Ascending aorta (tissue), 2 donors: Measurements from ENCODE around the gene LANCL2. TPM values are rescaled to one million over a fixed set of nuclear protein-coding genes. Genes with fewer than 3 reads are reported as not detected.

Experiments used
- DNase-seq, 2 donors: peaks; one replicate each; pipeline ENCODE4 v3.0.0-alpha.2; 2019; ENCODE audit warnings: low spot score in 2 of 2
- H3K27ac ChIP-seq, 2 donors: fragments of 200-600 bp; sonication (generic); one replicate each; pipeline ENCODE4 v1.5.1; 2016 to 2017; ENCODE audit warnings: mild to moderate bottlenecking in 1 of 2
- H3K27me3 ChIP-seq: fragments of 200-600 bp; sonication (generic); one replicate; pipeline ENCODE4 v1.5.1; 2017
- H3K36me3 ChIP-seq, 2 donors: fragments of 200-600 bp; sonication (generic); one replicate each; pipeline ENCODE4 v1.5.1; 2016
- H3K4me1 ChIP-seq, 2 donors: fragments of 200-600 bp; sonication (generic); one replicate each; pipeline ENCODE4 v1.5.1; 2016 to 2017; ENCODE audit warnings: mild to moderate bottlenecking in 1 of 2
- H3K4me3 ChIP-seq, 2 donors: fragments of 200-600 bp; sonication (generic); one replicate each; pipeline ENCODE4 v1.5.1; 2016 to 2017; ENCODE audit warnings: mild to moderate bottlenecking in 1 of 2
- H3K9me3 ChIP-seq, 2 donors: fragments of 200-600 bp; sonication (generic); one replicate each; pipeline ENCODE4 v1.5.1; 2016
- intact Hi-C: fragments of 100-400 bp; cut with DNase I; formaldehyde crosslinking; loops from one replicate; pipeline ENCODE4 v1.15.1; 2023
- total RNA-seq: library from RNA; depleted of rRNA; stranded (reverse); fragments of >200 nt; gene quantifications from one replicate; pipeline ENCODE4 v1.1.0, GENCODE V29; 2016
- TF ChIP-seq, protein P1 (sequence below), 3 experiments: fragments of 200-600 bp in 2 of 3; fragments of 450-650 bp in 1 of 3; sonication (generic) in 2 of 3; IDR thresholded peaks; one replicate each; pipeline ENCODE4 v1.5.1; 2016 to 2019; ENCODE audit warnings: antibody characterized with exemption in 3 of 3, mild to moderate bottlenecking in 1 of 3, moderate library complexity in 1 of 3

The LANCL2 gene
- total RNA-seq, 1 donor from 2014 or later = 12.9 TPM

DNA sequence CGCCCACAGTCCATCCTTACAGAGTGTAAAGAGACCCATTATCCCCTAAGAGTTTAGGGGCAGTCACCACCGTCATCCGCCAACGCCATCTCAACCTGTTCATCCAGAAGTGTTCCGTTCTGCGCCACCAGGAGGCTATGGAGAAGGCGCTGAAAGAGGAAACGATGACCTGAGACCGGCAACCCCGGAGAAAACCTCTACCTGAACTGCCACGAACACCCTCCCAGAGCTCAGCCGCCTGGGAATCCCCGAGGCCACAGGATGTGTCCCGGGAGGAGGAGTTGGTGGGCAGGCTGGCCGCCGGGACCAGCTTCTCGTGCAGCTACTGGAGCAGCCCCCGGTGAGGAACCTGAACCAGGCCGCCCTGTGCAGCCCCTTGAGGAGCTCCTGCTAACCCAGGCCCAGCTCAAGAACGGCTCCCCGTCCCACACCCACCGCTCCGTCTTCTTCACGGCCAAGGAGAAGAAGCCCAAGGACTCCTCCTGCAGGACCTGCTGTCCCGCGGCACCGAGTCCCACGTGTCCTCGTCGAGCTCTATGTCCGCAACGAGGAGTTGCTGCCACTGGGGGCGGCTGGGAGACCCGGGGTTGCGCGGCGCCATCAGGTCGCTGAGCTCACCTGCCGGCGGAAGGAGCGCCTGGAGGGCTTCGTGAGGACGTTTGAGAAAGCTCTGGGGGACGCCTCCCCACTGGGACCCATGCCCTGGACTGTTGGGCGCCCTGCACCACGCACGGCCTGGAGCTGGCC lies 21.1 kb upstream of the LANCL2 start:
- TF ChIP-seq, protein P1, sequence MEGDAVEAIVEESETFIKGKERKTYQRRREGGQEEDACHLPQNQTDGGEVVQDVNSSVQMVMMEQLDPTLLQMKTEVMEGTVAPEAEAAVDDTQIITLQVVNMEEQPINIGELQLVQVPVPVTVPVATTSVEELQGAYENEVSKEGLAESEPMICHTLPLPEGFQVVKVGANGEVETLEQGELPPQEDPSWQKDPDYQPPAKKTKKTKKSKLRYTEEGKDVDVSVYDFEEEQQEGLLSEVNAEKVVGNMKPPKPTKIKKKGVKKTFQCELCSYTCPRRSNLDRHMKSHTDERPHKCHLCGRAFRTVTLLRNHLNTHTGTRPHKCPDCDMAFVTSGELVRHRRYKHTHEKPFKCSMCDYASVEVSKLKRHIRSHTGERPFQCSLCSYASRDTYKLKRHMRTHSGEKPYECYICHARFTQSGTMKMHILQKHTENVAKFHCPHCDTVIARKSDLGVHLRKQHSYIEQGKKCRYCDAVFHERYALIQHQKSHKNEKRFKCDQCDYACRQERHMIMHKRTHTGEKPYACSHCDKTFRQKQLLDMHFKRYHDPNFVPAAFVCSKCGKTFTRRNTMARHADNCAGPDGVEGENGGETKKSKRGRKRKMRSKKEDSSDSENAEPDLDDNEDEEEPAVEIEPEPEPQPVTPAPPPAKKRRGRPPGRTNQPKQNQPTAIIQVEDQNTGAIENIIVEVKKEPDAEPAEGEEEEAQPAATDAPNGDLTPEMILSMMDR (IDR thresholded peaks at IDR 0.05) = no peak
- intact Hi-C loops = no loop called here
- H3K4me3 ChIP-seq = no peak overlapping the region
- H3K27me3 ChIP-seq = no peaks in the 10 kb centered on the region
- no peak overlapping the region for H3K27ac ChIP-seq
- H3K4me1 ChIP-seq = no peaks in the 10 kb centered on the region
- H3K9me3 ChIP-seq = no peaks in the 10 kb centered on the region
- no peaks in the 10 kb centered on the region for H3K36me3 ChIP-seq
- DNase-seq = no peak

DNA sequence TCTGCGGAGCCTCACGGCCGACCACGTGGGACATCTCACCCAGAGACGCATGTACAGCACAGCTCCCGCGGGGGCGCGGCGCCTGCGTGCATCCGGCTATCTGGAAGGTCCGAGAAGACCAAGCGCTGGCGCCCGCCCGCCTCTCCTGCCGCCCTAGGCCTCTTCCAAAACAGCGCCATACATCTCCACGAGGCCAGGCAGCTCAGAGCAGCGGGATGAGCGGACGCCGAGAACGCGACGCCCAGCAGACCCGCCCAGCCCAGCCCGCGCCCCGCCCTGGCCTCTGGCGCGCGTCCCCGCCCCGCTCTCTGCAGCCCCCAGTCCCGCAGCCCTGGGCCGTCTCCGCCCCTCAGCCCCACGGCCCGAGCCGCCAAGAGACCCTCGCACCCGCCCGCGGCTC lies 20.3 kb upstream of the LANCL2 start:
- H3K27me3 ChIP-seq = no peaks in the 10 kb centered on the region
- H3K9me3 ChIP-seq = no peaks in the 10 kb centered on the region
- H3K27ac ChIP-seq = no peak overlapping the region
- H3K36me3 ChIP-seq = no peaks in the 10 kb centered on the region
- intact Hi-C loops = no loop called here
- no peaks in the 10 kb centered on the region for H3K4me1 ChIP-seq
- no peak for DNase-seq
- TF ChIP-seq, protein P1 (IDR thresholded peaks at IDR 0.05) = no peak
- H3K4me3 ChIP-seq = no peak overlapping the region

DNA sequence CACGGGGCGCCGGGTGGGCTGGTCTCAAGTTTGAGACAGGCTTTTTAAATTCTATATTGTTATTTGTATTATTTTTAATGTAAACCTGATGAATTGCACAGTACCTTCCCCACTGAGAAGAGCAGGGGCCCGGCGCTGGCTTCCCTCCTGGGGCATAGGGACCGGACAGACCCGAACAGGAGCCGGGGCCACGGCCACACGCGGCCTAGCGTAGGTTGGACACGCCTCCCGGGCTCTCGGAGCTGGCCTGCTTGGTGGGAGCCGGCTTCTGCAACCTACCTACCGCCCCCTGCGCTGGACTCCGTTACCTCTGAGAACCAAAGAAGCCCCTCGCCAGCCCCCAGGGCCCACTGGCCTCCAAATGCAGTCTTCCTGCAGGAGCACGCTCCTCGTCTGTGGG lies 19.8 kb upstream of the LANCL2 start:
- no peaks in the 10 kb centered on the region for H3K4me1 ChIP-seq
- no peaks in the 10 kb centered on the region for H3K9me3 ChIP-seq
- no peak for DNase-seq
- H3K36me3 ChIP-seq = no peaks in the 10 kb centered on the region
- intact Hi-C loops = no loop called here
- no peaks in the 10 kb centered on the region for H3K27me3 ChIP-seq
- TF ChIP-seq, protein P1 (IDR thresholded peaks at IDR 0.05) = no peak
- no peak overlapping the region for H3K27ac ChIP-seq
- no peak overlapping the region for H3K4me3 ChIP-seq

DNA sequence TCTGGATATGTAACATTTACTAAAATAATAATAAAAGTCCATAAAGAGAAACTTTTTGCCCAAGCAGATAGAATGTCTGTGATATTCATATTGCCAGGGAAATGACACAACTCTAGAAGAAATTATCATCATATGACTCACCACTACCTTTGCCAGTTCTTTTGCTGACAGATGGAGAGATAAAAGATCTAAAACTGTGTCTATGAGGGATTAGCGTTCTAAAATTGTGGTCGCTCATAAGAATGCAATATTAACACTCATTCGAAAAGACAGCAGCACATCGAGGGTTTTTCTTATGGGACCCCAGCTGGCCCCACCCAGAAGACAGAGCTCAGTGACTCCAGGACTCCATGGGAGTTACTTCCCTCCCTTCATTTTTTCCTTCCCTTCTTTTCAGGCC lies 16.6 kb upstream of the LANCL2 start:
- no peak overlapping the region for H3K27ac ChIP-seq
- no peaks in the 10 kb centered on the region for H3K36me3 ChIP-seq
- no peak for DNase-seq
- TF ChIP-seq, protein P1 (IDR thresholded peaks at IDR 0.05) = no peak
- H3K9me3 ChIP-seq = no peaks in the 10 kb centered on the region
- H3K4me1 ChIP-seq = no peaks in the 10 kb centered on the region
- H3K4me3 ChIP-seq = no peak overlapping the region
- intact Hi-C loops = no loop called here
- no peaks in the 10 kb centered on the region for H3K27me3 ChIP-seq

DNA sequence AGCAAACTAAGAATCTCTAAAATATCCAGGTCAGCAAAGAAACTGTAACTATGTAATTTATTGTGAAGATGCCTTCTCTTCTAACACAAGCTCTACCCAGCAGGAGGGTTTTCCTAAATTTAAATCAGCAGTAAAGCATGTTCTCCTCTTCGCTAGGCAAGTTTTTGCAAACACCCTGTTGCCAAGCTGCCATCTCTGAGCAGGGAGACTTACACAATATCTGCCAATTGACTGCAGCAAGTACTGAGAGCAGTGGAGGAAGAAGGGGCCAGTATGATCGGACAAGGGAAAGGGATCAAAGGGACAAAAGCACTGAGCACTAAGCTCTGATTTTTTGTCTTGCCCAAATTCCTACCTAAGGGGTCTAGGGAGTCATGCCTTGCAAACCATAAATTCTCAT lies 16.0 kb upstream of the LANCL2 start:
- intact Hi-C loops = no loop called here
- Histone ChIP-seq H3K27ac (no peak overlapping the region), H3K4me1 (no peaks in the 10 kb centered on the region), H3K27me3 (no peaks in the 10 kb centered on the region), H3K4me3 (no peak overlapping the region), H3K9me3 (no peaks in the 10 kb centered on the region), H3K36me3 (no peaks in the 10 kb centered on the region)
- DNase-seq = no peak
- TF ChIP-seq, protein P1 (IDR thresholded peaks at IDR 0.05) = no peak

DNA sequence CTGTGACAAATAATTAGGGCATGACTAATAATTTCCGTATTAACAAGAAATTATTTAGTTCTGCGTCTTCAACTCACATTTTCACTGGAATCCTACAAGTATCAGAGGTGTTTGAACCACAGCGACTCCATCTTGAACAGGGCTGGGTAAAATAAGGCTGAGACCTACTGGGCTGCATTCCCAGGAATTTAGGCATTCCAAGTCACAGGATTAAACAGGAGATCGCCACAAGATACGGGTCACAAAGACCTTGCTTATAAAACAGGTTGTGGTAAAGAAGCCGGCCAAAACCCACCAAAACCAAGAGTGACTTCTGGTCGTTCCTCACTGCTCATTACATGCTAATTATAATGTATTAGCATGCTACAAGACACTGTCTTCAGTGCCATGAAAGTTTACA lies 14.9 kb upstream of the LANCL2 start:
- H3K27ac ChIP-seq = no peak overlapping the region
- TF ChIP-seq, protein P1 (IDR thresholded peaks at IDR 0.05) = no peak
- DNase-seq = no peak
- no peaks in the 10 kb centered on the region for H3K36me3 ChIP-seq
- H3K4me3 ChIP-seq = no peak overlapping the region
- H3K27me3 ChIP-seq = no peaks in the 10 kb centered on the region
- H3K9me3 ChIP-seq = no peaks in the 10 kb centered on the region
- no peaks in the 10 kb centered on the region for H3K4me1 ChIP-seq
- intact Hi-C loops = no loop called here
